HG03354 (cell line): ENCODE results near the gene ZNF174.
A peak's percentile ranks its signal among the peaks of the same experiment; 100 is the strongest.

Experiments used
- ATAC-seq: cut with Tn5 transposase; IDR thresholded peaks from one replicate; pipeline ENCODE4 v1.9.1; 2021; ENCODE audit warnings: mild to moderate bottlenecking; ENCODE audit not compliant: unreplicated experiment, poor library complexity, severe bottlenecking

Gene ZNF174

GRCh38 chr16:3439637-3440036 lies 38.6 kb downstream of the ZNF174 start:
- no peak for ATAC-seq

GRCh38 chr16:3443108-3444031 lies 42.4 kb downstream of the ZNF174 start, which contains the start of the genes NAA60 and ZNF597:
Gene NAA60 (plus strand): TSS chr16:3443680. CDS start chr16:3476228, 32,548 bp downstream.
Gene ZNF597 (minus strand): TSS chr16:3443504. CDS start chr16:3443153, 351 bp downstream.
- peak; percentile 86 for ATAC-seq

GRCh38 chr16:3444032-3444388 lies 43.0 kb downstream of the ZNF174 start:
- ATAC-seq = peak; percentile 33

DNA sequence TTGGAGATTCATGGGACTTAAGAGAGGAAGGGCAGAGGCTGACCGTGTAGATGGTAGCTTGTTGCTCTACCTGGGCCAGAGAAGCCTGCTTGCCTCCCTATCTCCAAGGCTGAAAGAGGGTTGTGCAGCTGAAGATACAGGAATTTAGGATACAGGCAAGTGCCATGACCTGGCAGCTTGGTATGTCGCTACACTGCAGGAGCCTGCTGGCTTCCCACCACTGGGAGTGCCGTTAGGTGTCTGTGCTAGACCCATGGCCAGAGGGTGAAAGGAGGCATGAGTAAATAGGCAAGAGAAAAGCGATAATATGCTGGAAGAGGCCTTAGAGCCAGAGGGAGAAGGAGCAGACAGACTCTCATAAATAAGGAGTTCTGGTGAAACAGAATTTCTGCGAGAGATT lies 53.1 kb downstream of the ZNF174 start:
- ATAC-seq = no peak

DNA sequence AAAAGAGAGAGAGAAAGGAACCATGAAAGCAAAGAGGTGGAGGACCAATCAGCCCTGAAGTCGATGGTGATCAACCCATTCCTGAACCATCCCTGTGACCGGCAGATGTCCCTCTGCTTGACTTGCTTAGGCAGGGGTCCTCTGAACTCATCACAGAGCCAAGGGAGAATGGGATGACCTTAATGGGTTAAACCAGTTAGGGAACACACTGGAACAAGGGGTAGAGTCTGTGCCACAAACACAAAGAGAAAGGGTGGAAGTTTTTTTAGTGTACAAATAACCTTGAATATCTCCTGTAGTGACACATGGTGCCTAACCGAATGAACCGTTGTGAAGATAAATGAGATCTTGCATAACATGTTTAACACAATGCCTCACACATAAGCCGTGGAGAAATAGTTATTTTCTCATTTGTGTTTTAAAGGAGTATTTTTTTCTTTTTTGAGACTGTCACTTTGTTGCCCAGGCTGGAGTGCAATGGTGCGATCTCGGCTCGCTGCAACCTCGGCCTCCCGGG lies 53.7 kb downstream of the ZNF174 start:
- ATAC-seq = no peak

GRCh38 chr16:3457434-3458252 lies 56.6 kb downstream of the ZNF174 start:
- peak; percentile 79 for ATAC-seq

- ATAC-seq = peak; percentile 28
Observed at GRCh38 chr16:3458278-3458851, 57.4 kb downstream of the ZNF174 start.

DNA sequence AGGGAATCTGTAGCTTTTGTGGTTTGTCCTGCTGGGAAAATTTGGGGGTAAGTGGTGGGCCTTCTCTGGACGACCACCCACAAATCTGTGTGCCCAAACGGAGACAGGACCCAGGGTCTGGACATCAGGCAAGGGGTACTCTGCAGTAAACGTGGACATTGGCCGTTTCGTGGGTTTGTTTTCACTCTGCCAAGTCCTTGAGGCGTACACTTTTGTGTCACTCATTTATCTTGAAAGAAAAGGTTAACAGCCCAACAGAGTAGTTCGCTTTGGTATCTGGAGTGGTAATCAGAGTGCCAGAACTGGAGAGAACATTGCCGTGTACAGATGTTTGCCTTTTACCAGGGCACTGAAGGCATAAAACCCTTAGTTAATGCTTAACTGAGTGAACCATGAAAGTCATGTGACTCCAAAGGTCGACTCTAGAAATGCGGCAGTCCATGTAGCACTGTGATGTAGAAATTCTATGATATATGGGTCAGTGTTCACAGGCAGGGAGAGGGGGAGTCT lies 57.9 kb downstream of the ZNF174 start:
- ATAC-seq = no peak
